ACC112 (cell line): Measurements from ENCODE around the gene FYB1.
A peak's percentile ranks its signal among the peaks of the same experiment; 100 is the strongest.

Experiments
- H2AFZ ChIP-seq: fragments of 200-600 bp; sonication (generic); one replicate; pipeline ENCODE4 v1.6.0; 2017; ENCODE audit warnings: antibody characterized with exemption, low read length; ENCODE audit not compliant: unreplicated experiment
- H3K27ac ChIP-seq: fragments of 200-600 bp; sonication (generic); 2 replicates; pipeline ENCODE4 v1.5.1; 2014; ENCODE audit warnings: low read depth, mild to moderate bottlenecking, antibody characterized with exemption, low read length, moderate library complexity
- H3K27me3 ChIP-seq: fragments of 200-600 bp; sonication (generic); 2 replicates; pipeline ENCODE4 v1.6.1; 2014; ENCODE audit warnings: mild to moderate bottlenecking, antibody characterized with exemption, low read length, moderate library complexity, mixed read lengths; ENCODE audit not compliant: insufficient read depth
- H3K36me3 ChIP-seq: fragments of 200-600 bp; sonication (generic); 2 replicates; pipeline ENCODE4 v1.6.1; 2016; ENCODE audit warnings: mild to moderate bottlenecking, antibody characterized with exemption, low read length, moderate library complexity, mixed read lengths; ENCODE audit not compliant: insufficient read depth
- H3K4me1 ChIP-seq: fragments of 200-600 bp; sonication (generic); one replicate; pipeline ENCODE4 v1.6.1; 2016; ENCODE audit warnings: low read length, mixed read lengths; ENCODE audit not compliant: insufficient read depth, unreplicated experiment, control insufficient read depth
- H3K4me3 ChIP-seq: fragments of 200-600 bp; sonication (generic); 2 replicates; pipeline ENCODE4 v1.5.1; 2014; ENCODE audit warnings: mild to moderate bottlenecking, low read depth, low read length
- H3K79me2 ChIP-seq: fragments of 200-600 bp; sonication (generic); one replicate; pipeline ENCODE4 v1.6.0; 2016; ENCODE audit warnings: low read length; ENCODE audit not compliant: control insufficient read depth, unreplicated experiment, insufficient read depth

FYB1 gene

GRCh38 chr5:39068099-39068498 lies 151.3 kb downstream of the FYB1 start:
- no peak overlapping the region for H2AFZ ChIP-seq
- peaks cover 90% of the 10 kb centered on the region for H3K79me2 ChIP-seq
- peaks cover 13% of the 10 kb centered on the region for H3K4me1 ChIP-seq
- H3K27ac ChIP-seq, result no peak overlapping the region
- H3K4me3 ChIP-seq, result no peak overlapping the region
- no peaks in the 10 kb centered on the region for H3K27me3 ChIP-seq
- peaks cover 33% of the 10 kb centered on the region for H3K36me3 ChIP-seq

GRCh38 chr5:39064450-39064849 lies 154.9 kb downstream of the FYB1 start:
- H3K27ac ChIP-seq, result no peak overlapping the region
- H2AFZ ChIP-seq, result no peak overlapping the region
- H3K27me3 ChIP-seq, result no peaks in the 10 kb centered on the region
- peaks cover 6% of the 10 kb centered on the region for H3K4me1 ChIP-seq
- no peak overlapping the region for H3K4me3 ChIP-seq
- H3K79me2 ChIP-seq, result peaks cover 84% of the 10 kb centered on the region
- peaks cover 42% of the 10 kb centered on the region for H3K36me3 ChIP-seq

GRCh38 chr5:39063037-39063436 lies 156.3 kb downstream of the FYB1 start:
- H3K27me3 ChIP-seq, result no peaks in the 10 kb centered on the region
- no peak overlapping the region for H2AFZ ChIP-seq
- peaks cover 76% of the 10 kb centered on the region for H3K79me2 ChIP-seq
- peaks cover 13% of the 10 kb centered on the region for H3K4me1 ChIP-seq
- no peak overlapping the region for H3K4me3 ChIP-seq
- H3K36me3 ChIP-seq, result peaks cover 29% of the 10 kb centered on the region
- no peak overlapping the region for H3K27ac ChIP-seq

GRCh38 chr5:39062530-39062929 lies 156.8 kb downstream of the FYB1 start:
- no peak overlapping the region for H2AFZ ChIP-seq
- H3K27me3 ChIP-seq, result no peaks in the 10 kb centered on the region
- peaks cover 13% of the 10 kb centered on the region for H3K4me1 ChIP-seq
- H3K79me2 ChIP-seq, result peaks cover 75% of the 10 kb centered on the region
- H3K36me3 ChIP-seq, result peaks cover 24% of the 10 kb centered on the region
- H3K27ac ChIP-seq, result no peak overlapping the region
- no peak overlapping the region for H3K4me3 ChIP-seq

- no peaks in the 10 kb centered on the region for H3K27me3 ChIP-seq
- H3K36me3 ChIP-seq, result peaks cover 20% of the 10 kb centered on the region
These were observed 157.3 kb downstream of the FYB1 start for GRCh38 chr5:39062104-39062503.

GRCh38 chr5:39059064-39059463 lies 160.3 kb downstream of the FYB1 start:
- peaks cover 15% of the 10 kb centered on the region; the same call in 1 of the 2 replicates for H3K36me3 ChIP-seq
- peaks cover 7% of the 10 kb centered on the region for H3K4me1 ChIP-seq
- no peak overlapping the region for H2AFZ ChIP-seq
- H3K27me3 ChIP-seq, result no peaks in the 10 kb centered on the region
- H3K27ac ChIP-seq, result no peak overlapping the region
- peaks cover 72% of the 10 kb centered on the region for H3K79me2 ChIP-seq
- H3K4me3 ChIP-seq, result no peak overlapping the region

More at GRCh38 chr5:39062104-39062503, 157.3 kb downstream of the FYB1 start:
- H2AFZ ChIP-seq, result no peak overlapping the region
- H3K4me3 ChIP-seq, result no peak overlapping the region
- H3K79me2 ChIP-seq, result peaks cover 75% of the 10 kb centered on the region
- peaks cover 13% of the 10 kb centered on the region for H3K4me1 ChIP-seq
- no peak overlapping the region for H3K27ac ChIP-seq

GRCh38 chr5:39058178-39058921 lies 161.0 kb downstream of the FYB1 start:
- H3K27ac ChIP-seq, result peak overlapping the region; percentile 7; the same call in 1 of the 2 replicates
- peak overlapping the region; percentile 75 for H3K4me3 ChIP-seq
- H3K79me2 ChIP-seq, result peaks cover 70% of the 10 kb centered on the region
- no peaks in the 10 kb centered on the region for H3K27me3 ChIP-seq
- H3K4me1 ChIP-seq, result peaks cover 7% of the 10 kb centered on the region
- peaks cover 15% of the 10 kb centered on the region; the same call in 1 of the 2 replicates for H3K36me3 ChIP-seq
- no peak overlapping the region for H2AFZ ChIP-seq

GRCh38 chr5:39057734-39058133 lies 161.6 kb downstream of the FYB1 start:
- no peaks in the 10 kb centered on the region for H3K27me3 ChIP-seq
- peaks cover 15% of the 10 kb centered on the region; the same call in 1 of the 2 replicates for H3K36me3 ChIP-seq
- peak overlapping the region; percentile 7; the same call in 1 of the 2 replicates for H3K27ac ChIP-seq
- peaks cover 70% of the 10 kb centered on the region for H3K79me2 ChIP-seq
- peaks cover 7% of the 10 kb centered on the region for H3K4me1 ChIP-seq
- peak overlapping the region; percentile 75 for H3K4me3 ChIP-seq
- no peak overlapping the region for H2AFZ ChIP-seq

- H3K79me2 ChIP-seq, result peaks cover 70% of the 10 kb centered on the region
- H3K27ac ChIP-seq, result no peak overlapping the region
- peaks cover 11% of the 10 kb centered on the region; the same call in 1 of the 2 replicates for H3K36me3 ChIP-seq
- no peak overlapping the region for H3K4me3 ChIP-seq
- H3K27me3 ChIP-seq, result no peaks in the 10 kb centered on the region
- no peak overlapping the region for H2AFZ ChIP-seq
- H3K4me1 ChIP-seq, result peaks cover 7% of the 10 kb centered on the region
These were observed 163.5 kb downstream of the FYB1 start for GRCh38 chr5:39055768-39056398.
